Raji (cell line): ENCODE results near the gene PEX16.

Experiments used
- POLR2A ChIP-seq: IDR thresholded peaks from 2 replicates; pipeline ENCODE4 v1.6.1; 2011; ENCODE audit warnings: low read depth, low read length, control low read depth; ENCODE audit not compliant: insufficient read depth

PEX16 gene

GRCh38 chr11:45899448-45900174, 18.1 kb downstream of the PEX16 start:
- no peak for TF ChIP-seq POLR2A

DNA sequence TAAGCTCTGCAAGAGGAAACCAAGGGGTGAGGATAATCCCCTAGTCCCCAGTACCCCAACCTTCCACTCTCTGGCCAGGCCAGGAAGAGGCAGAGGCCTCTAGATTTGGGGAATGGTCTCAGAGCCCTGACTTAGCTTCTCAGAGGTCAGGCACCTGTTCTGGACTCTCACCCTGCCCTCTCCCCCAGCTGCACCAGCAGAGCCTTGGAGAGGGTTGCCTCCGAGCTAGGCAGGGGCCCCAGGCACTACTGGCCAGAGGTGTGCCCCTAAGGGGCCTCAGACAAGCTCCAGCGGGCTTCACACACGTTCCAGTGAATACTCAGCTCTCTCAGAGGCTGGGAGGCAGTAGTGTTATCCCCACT, 18.6 kb downstream of the PEX16 start:
- TF ChIP-seq POLR2A, result no peak

DNA sequence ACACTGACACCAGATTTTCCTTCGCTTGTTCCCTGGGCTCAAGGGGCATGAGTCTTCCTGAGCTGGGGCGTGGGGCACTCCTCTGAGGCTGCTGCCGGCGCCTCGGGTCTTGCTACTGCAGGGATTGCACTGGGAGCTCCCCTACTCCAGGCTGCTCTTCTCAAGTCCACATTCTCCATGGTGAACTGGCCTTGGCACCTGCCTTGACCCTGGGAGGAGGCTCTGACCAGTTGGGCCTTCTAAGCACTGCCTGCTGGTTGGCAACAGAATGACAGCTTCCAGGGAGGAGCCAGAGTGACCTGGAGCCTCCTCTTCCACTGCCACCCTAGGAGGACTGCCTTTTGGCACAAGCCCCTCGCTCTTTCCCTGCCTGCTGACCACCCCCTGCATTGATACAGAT, 20.1 kb downstream of the PEX16 start:
- no peak for TF ChIP-seq POLR2A

DNA sequence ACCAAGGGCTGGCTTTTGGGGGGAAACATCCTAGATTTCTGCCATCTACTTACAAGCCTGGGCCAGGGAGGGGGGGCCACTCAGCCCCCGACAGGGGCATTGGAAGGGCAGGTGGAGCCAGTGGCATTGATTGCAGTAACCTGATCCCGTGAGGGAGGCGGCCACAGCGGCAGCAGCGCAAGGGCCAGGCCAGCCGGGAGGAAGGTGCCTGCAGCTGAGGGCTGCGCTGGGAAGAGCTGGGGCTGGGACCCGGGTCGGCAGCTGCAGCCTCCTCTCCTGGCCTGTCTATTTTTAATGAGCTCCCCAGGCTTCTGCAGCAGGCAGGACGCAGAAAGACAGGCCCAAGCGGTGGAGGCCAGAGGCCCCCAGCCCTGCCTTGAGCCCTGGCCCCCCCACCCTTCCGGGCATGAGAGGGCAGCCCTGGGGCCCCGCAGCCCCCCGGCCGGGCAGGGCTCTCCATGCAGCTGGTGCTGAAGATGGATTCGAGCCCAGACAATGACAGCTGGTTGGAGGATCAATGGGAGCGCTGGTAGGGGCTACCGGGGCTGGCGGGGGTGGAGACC, 21.2 kb downstream of the PEX16 start:
- no peak for TF ChIP-seq POLR2A

DNA sequence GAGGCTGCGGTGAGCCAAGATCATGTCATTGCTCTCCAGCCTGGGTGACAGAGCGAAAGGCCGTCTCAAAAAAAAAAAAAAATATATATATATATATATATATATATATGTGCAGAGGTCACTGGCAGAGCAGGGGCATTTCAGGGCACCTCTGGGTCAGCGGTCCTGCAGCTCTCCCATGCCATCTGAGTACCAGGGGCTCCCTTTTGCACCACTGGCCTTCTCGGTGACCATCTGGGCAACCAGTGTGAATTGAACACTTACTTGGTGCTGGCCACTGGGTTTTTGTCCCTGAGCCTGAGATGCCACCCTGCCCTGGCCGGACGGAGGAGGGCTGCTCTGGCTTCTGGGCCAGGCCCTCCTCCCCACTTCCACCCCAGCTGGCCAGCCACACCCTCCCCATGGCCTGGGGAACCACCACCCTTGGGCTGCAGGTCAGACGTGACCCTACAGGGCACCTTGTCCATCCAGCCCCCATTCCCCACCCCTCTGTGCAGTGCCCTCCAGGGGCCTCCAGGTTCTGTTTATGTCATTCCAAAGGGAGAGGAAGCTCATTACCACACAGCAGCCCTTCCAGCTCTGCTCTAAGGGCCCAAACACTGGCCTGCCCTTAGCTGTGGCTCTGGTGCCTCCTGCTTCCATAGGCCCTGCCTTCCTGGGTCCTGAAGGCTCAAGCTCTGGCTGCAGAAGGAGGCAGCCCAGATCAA, 22.0 kb downstream of the PEX16 start:
- TF ChIP-seq POLR2A, result no peak

- no peak for TF ChIP-seq POLR2A
These were observed 23.0 kb downstream of the PEX16 start for GRCh38 chr11:45894555-45895247.

- no peak for TF ChIP-seq POLR2A
These were observed 24.8 kb downstream of the PEX16 start for GRCh38 chr11:45892856-45893255.

DNA sequence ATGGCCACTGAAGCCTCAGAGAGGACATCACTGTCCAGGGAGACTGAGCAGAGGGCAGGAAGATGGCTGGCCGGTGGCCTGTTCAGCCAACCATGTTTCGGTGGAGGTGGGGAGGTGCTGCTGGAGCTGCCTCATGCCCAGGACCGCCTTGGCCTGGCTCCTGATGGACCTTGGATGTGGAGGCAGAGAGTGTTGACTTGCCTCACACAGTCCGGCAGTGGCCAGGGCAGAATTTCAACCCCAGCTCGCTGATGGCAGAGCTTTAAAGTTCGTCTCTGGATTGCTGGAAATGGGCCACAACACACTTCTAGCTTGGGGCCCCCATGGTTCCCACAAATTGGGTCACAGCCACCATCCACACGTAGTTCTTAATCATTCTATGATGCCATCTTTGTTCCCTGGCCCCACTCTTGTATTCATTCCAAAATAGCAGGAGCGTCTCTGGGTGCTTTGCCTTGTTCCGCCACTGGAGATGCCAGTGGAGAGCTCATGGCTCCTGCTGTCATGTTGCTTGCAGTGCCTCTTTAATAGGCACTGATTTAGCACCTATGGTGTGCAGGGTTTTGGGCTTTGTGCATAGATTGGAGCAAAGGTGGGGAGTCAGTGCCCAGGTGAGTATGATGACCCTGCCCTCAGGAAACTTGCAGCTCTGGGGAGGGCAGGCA, 26.7 kb downstream of the PEX16 start:
- no peak for TF ChIP-seq POLR2A

DNA sequence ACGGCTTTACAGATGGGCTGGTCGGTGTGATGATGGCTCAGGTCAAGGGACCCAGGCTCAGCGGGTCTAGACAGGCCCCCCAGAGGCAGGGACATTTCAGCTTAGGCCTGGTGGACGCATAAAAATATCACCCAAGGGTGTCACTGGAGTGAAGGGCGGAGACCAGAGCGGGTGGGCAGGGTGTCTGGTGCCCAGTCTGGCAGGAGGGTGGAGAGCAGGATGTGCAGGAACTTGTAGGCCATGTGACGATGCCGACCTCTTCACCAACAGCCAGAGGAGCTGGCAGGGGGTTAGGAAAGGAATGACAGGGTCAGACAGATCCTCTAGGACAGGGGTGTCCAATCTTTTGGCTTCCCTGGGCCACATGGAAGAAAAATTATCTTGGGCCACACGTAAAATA, 27.7 kb downstream of the PEX16 start:
- TF ChIP-seq POLR2A, result no peak

GRCh38 chr11:45889555-45889954, 28.1 kb downstream of the PEX16 start:
- TF ChIP-seq POLR2A, result no peak

DNA sequence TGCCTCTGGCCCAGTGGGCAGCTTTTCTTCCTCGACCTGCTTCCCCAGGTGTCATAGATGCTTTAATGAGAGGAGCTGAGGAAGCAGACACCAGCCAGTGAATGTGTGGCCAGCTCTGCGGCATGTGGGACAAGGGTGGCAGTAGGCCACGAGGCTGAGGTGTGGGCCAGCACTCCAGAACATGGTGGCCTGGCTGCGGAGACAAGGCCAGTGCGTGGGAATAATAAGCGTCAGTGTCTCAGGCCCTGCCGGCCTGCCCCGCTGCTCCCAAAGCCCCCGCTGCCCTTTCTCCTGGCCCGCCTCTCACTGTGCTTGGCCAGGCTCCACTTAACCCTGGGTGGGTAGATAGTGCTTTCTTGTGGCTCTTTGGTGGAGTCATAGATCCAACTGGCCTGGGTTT, 30.1 kb downstream of the PEX16 start:
- TF ChIP-seq POLR2A, result no peak

DNA sequence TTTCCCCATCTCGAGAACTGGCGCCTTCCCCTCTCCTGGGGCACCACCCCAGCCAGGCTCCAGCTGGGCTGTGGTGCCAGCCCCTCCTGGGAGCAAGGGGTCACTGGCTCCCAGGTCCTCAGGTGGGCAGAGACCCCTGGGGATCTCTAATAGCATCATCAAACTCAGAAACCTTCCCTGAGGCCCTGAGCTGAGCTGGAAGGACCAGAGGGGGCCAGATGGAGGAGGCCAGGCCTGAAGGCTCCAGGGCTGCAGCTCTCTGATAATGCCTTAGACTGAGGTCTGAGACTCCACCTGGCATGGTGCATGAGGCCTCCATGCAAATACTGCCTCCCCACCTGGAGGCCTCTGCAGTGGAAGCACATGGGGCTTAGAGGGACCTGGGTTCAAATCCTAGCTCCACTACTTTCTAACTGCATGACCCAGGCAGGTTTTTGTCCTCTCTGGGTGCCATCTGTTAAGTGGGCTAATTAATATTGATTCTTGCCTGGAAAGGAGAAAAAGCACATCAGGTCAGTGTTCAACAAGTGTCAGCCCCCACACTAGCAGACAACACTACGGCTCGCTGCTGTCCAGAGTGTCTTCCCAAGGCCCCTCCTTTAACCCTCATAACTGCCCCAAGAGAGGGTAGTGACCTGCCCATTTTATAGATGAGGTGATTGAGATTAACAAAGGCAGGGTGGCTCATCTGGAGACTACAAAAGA, 30.7 kb downstream of the PEX16 start:
- no peak for TF ChIP-seq POLR2A

DNA sequence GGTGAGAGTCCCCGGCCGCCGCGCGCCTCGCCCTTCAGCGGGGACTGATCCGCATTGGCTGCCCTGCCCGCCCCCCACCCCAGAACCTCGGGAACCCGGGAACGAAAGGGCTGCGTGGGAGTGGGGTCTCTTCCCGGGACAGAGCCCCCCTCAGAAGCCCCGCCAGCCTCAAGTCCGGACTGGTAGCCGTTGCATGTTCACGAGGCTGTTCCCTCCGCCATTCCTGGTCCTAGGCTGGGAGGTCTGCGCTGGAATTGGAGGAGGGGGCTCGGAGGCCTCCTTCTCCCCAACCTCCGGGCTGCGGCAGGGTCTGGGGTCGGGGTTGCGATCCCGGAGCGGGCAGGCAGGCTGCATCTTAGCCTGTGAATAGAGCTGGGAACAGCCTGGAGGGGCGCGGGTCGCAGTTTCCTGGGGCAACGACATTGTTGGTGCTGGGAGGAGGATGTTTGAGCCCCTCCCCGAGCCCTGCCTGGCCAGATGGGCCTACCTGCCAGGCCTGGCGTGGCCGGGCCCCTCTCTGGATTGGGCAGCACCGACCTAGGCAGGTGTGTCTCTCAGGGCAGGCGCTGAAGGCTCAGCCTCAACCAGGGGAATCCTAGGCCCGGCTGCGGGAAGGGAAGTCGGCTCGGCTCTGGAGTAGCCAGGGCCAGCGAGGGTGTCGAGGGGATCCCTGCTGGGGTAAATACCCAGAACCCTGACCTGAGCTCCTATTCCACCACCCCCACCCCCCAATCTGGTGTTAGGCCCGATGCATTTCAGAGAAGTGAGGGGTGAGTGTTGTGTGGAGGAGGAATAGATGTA, 31.6 kb downstream of the PEX16 start:
- TF ChIP-seq POLR2A, result no peak

DNA sequence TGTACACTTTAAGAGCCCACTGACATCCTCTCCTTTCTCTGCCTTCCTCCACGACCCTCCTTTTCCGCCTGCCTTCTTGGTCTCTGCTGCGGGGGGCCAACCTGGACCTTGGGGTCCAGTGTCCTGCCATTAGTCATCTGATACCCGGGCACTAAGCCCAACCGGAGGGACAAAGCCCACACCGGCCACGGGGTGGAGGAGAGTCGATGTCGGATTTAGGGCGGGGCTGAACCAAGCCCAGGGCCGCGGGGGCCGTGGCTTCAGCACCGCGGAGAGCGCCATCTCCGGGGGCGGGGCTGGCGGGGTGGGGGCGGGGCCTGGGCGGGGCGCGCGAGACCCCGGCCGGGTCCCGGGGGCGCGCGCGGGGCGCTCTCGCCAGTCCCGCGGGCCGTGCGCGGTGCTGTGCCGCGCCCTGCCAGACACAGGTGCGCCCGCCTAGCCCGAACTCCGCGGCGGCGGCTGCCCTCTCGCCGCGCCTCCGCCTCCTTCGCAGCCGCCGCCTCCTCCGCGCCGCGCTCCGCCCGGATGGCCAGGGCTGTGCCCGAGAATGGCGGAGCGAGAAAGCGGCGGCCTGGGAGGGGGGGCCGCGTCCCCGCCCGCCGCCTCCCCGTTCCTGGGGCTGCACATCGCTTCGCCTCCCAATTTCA, 32.3 kb downstream of the PEX16 start, which contains the start of gene MAPK8IP1:
TSS of gene MAPK8IP1 (plus strand) at position 378 of the 647 bp plus-strand sequence. CDS start at position 548, 170 bp downstream.
- no peak for TF ChIP-seq POLR2A
